OCI-LY3 (cell line): Measurements from ENCODE around the gene LRRC73.

Source experiments
- H2AFZ ChIP-seq: fragments of 200-600, 300-600 bp; shearing (Covaris generic); 2 replicates; pipeline ENCODE4 v1.6.0; 2014; ENCODE audit warnings: antibody characterized with exemption, low read depth, low read length
- H3K27ac ChIP-seq: fragments of 200-600, 300-600 bp; sonication (generic); 2 replicates; pipeline ENCODE4 v1.5.1; 2014; ENCODE audit warnings: mild to moderate bottlenecking, low read length, moderate library complexity, mixed read lengths
- H3K27me3 ChIP-seq: fragments of 200-600, 300-600 bp; sonication (generic); 2 replicates; pipeline ENCODE4 v1.6.1; 2014; ENCODE audit warnings: low read depth, low read length, mixed read lengths
- H3K36me3 ChIP-seq: fragments of 200-600, 300-600 bp; sonication (generic); replicated peaks from 2 replicates; pipeline ENCODE3; 2014; ENCODE audit warnings: low read depth, low read length, mixed read lengths
- H3K4me1 ChIP-seq: fragments of 300-600, 200-600 bp; sonication (generic); 2 replicates; pipeline ENCODE4 v1.6.1; 2014; ENCODE audit warnings: low read length, mixed read lengths
- H3K4me2 ChIP-seq: fragments of 200-600, 300-600 bp; sonication (generic); 2 replicates; pipeline ENCODE4 v1.6.1; 2014; ENCODE audit warnings: low read length, mixed read lengths
- H3K4me3 ChIP-seq: fragments of 300-600, 200-600 bp; sonication (generic); 2 replicates; pipeline ENCODE4 v1.5.1; 2014; ENCODE audit warnings: antibody characterized with exemption, mild to moderate bottlenecking, low read length, moderate library complexity
- H3K79me2 ChIP-seq: fragments of 300-600, 200-600 bp; shearing (Covaris generic); 2 replicates; pipeline ENCODE4 v1.6.1; 2014; ENCODE audit warnings: mild to moderate bottlenecking, low read length, mixed read lengths
- H3K9ac ChIP-seq: fragments of 300-600, 200-600 bp; shearing (Covaris generic); 2 replicates; pipeline ENCODE4 v1.6.0; 2014; ENCODE audit warnings: mild to moderate bottlenecking, low read length, moderate library complexity
- H3K9me3 ChIP-seq: fragments of 200-600, 300-600 bp; shearing (Covaris generic); 2 replicates; pipeline ENCODE4 v1.6.1; 2014; ENCODE audit warnings: low read length, mixed read lengths; ENCODE audit not compliant: insufficient read depth
- H4K20me1 ChIP-seq: fragments of 200-600, 300-600 bp; sonication (generic); 2 replicates; pipeline ENCODE4 v1.6.1; 2016; ENCODE audit warnings: low read length, mixed read lengths; ENCODE audit not compliant: insufficient read depth
- EZH2phosphoT487 ChIP-seq: fragments of 200-600 bp; shearing (Covaris generic); IDR thresholded peaks from 2 replicates; pipeline ENCODE4 v1.6.1; 2018; ENCODE audit warnings: antibody characterized with exemption, mixed run types, low read depth
- TF ChIP-seq, protein P1 (sequence below): fragments of 200-600, 300-600 bp; sonication (generic); IDR thresholded peaks from 2 replicates; pipeline ENCODE4 v1.5.1; 2014; ENCODE audit warnings: antibody characterized with exemption, low read length, low read depth

The LRRC73 gene

DNA sequence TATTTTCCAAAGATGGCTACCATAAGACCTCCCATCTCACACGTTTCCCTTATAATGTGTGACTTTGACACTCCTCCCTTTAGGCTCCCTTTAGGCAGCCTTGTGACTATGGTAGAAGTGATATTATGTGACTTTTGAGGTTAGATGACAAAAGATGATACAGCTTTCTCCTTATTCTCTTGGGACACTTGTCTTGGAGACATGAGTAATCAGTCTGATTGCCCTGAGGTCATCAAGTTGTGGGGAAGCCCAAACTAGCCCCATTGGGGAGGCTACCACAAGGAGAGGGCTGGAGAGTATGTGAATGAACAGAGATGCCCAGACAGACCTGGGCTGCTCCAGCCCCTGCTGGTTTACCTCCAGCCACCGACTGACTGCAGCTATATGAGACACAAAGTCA is 44.2 kb downstream of the LRRC73 start:
- no peak for TF ChIP-seq EZH2phosphoT487
- TF ChIP-seq, protein P1, sequence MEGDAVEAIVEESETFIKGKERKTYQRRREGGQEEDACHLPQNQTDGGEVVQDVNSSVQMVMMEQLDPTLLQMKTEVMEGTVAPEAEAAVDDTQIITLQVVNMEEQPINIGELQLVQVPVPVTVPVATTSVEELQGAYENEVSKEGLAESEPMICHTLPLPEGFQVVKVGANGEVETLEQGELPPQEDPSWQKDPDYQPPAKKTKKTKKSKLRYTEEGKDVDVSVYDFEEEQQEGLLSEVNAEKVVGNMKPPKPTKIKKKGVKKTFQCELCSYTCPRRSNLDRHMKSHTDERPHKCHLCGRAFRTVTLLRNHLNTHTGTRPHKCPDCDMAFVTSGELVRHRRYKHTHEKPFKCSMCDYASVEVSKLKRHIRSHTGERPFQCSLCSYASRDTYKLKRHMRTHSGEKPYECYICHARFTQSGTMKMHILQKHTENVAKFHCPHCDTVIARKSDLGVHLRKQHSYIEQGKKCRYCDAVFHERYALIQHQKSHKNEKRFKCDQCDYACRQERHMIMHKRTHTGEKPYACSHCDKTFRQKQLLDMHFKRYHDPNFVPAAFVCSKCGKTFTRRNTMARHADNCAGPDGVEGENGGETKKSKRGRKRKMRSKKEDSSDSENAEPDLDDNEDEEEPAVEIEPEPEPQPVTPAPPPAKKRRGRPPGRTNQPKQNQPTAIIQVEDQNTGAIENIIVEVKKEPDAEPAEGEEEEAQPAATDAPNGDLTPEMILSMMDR = no peak
- Histone ChIP-seq H3K4me2 (no peak overlapping the region), H3K27me3 (peaks cover 12% of the 10 kb centered on the region), H4K20me1 (no peaks in the 10 kb centered on the region), H3K36me3 (no peaks in the 10 kb centered on the region), H3K9me3 (no peaks in the 10 kb centered on the region), H3K9ac (no peak overlapping the region), H3K4me1 (no peaks in the 10 kb centered on the region), H3K4me3 (no peak overlapping the region), H3K79me2 (no peaks in the 10 kb centered on the region), H2AFZ (no peak overlapping the region), H3K27ac (no peak overlapping the region)

DNA sequence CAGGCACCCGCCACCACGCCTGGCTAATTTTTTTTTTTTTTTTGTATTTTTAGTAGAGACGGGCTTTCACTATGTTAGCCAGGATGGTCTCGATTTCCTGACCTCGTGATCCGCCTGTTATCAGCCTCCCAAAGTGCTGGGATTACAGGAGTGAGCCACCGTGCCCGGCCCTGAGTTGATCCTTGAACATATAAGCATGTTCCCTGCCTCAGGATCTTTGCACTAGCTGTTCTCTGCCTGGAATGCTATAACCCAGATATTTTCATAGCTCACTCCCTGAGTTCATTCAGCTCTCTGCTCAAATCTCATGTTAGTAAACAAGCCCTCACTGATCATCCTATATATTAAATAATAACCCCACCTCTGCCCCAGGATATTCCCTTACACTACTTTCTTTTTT is 45.8 kb downstream of the LRRC73 start:
- no peak overlapping the region for H3K27ac ChIP-seq
- no peak overlapping the region for H3K4me3 ChIP-seq
- H3K9me3 ChIP-seq = no peaks in the 10 kb centered on the region
- no peaks in the 10 kb centered on the region for H3K79me2 ChIP-seq
- H3K9ac ChIP-seq = no peak overlapping the region
- H3K4me1 ChIP-seq = no peaks in the 10 kb centered on the region
- H3K27me3 ChIP-seq = peaks cover 12% of the 10 kb centered on the region
- TF ChIP-seq, protein P1 = no peak
- TF ChIP-seq EZH2phosphoT487 = no peak
- no peak overlapping the region for H2AFZ ChIP-seq
- no peaks in the 10 kb centered on the region for H4K20me1 ChIP-seq
- H3K36me3 ChIP-seq = no peaks in the 10 kb centered on the region
- H3K4me2 ChIP-seq = no peak overlapping the region

DNA sequence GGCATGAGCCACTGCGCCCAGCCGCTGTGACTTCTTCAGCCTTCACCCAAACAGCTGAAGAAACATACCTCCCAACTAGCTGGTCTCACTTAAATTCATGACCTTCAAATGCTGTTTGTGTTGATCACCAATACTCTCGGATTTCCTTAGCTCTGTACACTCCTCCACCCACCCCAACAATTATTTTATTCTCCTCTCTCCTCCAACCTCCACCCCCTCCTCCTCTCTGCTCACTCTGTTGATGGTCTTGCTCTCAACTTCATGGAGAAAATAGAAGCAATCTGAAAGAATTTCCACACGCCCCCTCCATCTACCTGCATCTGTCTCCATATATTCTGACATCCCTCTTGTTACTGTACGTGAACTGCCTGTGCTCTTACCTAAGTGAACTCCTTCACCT is 48.2 kb downstream of the LRRC73 start:
- no peaks in the 10 kb centered on the region for H3K4me1 ChIP-seq
- H2AFZ ChIP-seq = no peak overlapping the region
- H3K79me2 ChIP-seq = no peaks in the 10 kb centered on the region
- H4K20me1 ChIP-seq = no peaks in the 10 kb centered on the region
- no peak overlapping the region for H3K4me2 ChIP-seq
- H3K4me3 ChIP-seq = no peak overlapping the region
- H3K9ac ChIP-seq = no peak overlapping the region
- no peaks in the 10 kb centered on the region for H3K36me3 ChIP-seq
- TF ChIP-seq, protein P1 = no peak
- TF ChIP-seq EZH2phosphoT487 = no peak
- no peaks in the 10 kb centered on the region for H3K9me3 ChIP-seq
- peaks cover 12% of the 10 kb centered on the region for H3K27me3 ChIP-seq
- H3K27ac ChIP-seq = no peak overlapping the region

DNA sequence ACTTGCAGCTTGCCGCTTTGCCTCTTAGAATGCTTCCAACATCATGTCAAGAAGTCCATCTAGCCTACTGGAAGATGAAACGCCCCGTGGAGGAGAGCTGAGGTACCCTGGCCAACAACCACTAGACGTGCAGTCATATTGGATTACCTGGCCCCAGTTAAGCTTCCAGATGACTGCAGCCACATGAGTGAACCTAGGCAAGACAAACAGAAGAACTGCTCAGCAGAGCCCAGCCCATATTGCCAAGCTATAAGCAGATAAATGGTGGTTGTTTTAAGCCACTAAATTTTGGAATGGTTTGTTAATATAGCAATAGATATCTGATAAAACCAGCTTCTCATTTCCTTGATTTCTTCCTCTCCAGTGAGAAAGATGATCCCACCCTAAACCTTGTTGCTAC is 50.1 kb downstream of the LRRC73 start:
- Histone ChIP-seq H3K27me3 (peaks cover 12% of the 10 kb centered on the region), H4K20me1 (no peaks in the 10 kb centered on the region), H3K4me3 (no peak overlapping the region), H3K9me3 (no peaks in the 10 kb centered on the region), H3K4me2 (no peak overlapping the region), H2AFZ (no peak overlapping the region), H3K27ac (no peak overlapping the region), H3K79me2 (no peaks in the 10 kb centered on the region), H3K36me3 (no peaks in the 10 kb centered on the region), H3K4me1 (no peaks in the 10 kb centered on the region), H3K9ac (no peak overlapping the region)
- TF ChIP-seq, protein P1 = no peak
- TF ChIP-seq EZH2phosphoT487 = no peak
